HFFc6 (cell line): ENCODE measurements around the gene SPACA1. TPM values are rescaled to one million over a fixed set of nuclear protein-coding genes. Genes with fewer than 3 reads are reported as not detected.

Experiments
- DNase-seq: peaks from one replicate; pipeline ENCODE4 v3.0.0-alpha.2; 2018
- H3K27ac Mint-ChIP-seq: 2 replicates; pipeline ENCODE4 v1.8.0; 2020; ENCODE audit warnings: mild to moderate bottlenecking, mixed read lengths
- H3K27me3 Mint-ChIP-seq: 2 replicates; pipeline ENCODE4 v1.8.0; 2021; ENCODE audit warnings: mild to moderate bottlenecking, moderate library complexity, mixed read lengths; ENCODE audit not compliant: insufficient read depth
- H3K36me3 Mint-ChIP-seq: 2 replicates; pipeline ENCODE4 v1.8.0; 2021; ENCODE audit warnings: low read depth, mixed read lengths
- H3K4me1 Mint-ChIP-seq: 2 replicates; pipeline ENCODE4 v1.8.0; 2020; ENCODE audit warnings: low read depth, mixed read lengths
- H3K4me3 Mint-ChIP-seq: 2 replicates; pipeline ENCODE4 v1.8.0; 2020; ENCODE audit warnings: mild to moderate bottlenecking, moderate library complexity, mixed read lengths
- H3K9me3 Mint-ChIP-seq: 2 replicates; pipeline ENCODE4 v1.8.0; 2020; ENCODE audit warnings: mild to moderate bottlenecking, mixed read lengths
- total RNA-seq, 6 experiments: library from RNA; stranded (reverse); fragmentation: NEBNext Ultra II Directional; extraction: Animal tissue kit (Norgen Biotek cat#: 25700); gene quantifications; 2 replicates in 1 of 6; 3 replicates in 5 of 6; pipeline ENCODE4 v1.2.3, GENCODE V29; 2021
- TF ChIP-seq, protein P1 (sequence below): fragments of 200-600 bp; sonication (generic); IDR thresholded peaks from 2 replicates; pipeline ENCODE4 v1.5.0; 2021; ENCODE audit warnings: antibody characterized with exemption, mild to moderate bottlenecking

SPACA1 gene
- total RNA-seq, 6 experiments from 2014 or later, result not detected

DNA sequence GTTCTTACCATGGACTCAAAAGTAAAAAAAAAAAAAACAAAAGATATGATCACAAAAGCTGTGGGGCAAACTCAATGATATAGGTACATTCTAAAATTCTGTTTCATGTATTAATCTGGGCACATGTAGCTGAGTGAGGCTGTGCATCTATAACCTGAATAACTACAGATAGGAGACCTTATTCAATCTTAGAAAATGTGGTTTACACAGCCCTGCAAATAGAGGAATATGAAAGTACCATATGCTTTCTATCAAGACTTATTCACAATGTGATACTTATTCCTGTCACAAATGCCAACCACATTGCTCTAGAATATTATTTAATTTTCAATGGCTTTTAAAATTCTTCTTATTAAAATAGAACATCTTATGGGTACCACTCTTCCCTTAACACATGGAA, 3.1 kb upstream of the SPACA1 start:
- Mint-ChIP-seq H3K4me3 (no peak overlapping the region), H3K27me3 (peaks cover 4% of the 10 kb centered on the region), H3K27ac (no peak overlapping the region), H3K36me3 (no peaks in the 10 kb centered on the region), H3K9me3 (peaks cover 9% of the 10 kb centered on the region; the same call in 1 of the 2 replicates), H3K4me1 (no peaks in the 10 kb centered on the region)
- TF ChIP-seq, protein P1, sequence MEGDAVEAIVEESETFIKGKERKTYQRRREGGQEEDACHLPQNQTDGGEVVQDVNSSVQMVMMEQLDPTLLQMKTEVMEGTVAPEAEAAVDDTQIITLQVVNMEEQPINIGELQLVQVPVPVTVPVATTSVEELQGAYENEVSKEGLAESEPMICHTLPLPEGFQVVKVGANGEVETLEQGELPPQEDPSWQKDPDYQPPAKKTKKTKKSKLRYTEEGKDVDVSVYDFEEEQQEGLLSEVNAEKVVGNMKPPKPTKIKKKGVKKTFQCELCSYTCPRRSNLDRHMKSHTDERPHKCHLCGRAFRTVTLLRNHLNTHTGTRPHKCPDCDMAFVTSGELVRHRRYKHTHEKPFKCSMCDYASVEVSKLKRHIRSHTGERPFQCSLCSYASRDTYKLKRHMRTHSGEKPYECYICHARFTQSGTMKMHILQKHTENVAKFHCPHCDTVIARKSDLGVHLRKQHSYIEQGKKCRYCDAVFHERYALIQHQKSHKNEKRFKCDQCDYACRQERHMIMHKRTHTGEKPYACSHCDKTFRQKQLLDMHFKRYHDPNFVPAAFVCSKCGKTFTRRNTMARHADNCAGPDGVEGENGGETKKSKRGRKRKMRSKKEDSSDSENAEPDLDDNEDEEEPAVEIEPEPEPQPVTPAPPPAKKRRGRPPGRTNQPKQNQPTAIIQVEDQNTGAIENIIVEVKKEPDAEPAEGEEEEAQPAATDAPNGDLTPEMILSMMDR, result no peak
- no peak for DNase-seq

DNA sequence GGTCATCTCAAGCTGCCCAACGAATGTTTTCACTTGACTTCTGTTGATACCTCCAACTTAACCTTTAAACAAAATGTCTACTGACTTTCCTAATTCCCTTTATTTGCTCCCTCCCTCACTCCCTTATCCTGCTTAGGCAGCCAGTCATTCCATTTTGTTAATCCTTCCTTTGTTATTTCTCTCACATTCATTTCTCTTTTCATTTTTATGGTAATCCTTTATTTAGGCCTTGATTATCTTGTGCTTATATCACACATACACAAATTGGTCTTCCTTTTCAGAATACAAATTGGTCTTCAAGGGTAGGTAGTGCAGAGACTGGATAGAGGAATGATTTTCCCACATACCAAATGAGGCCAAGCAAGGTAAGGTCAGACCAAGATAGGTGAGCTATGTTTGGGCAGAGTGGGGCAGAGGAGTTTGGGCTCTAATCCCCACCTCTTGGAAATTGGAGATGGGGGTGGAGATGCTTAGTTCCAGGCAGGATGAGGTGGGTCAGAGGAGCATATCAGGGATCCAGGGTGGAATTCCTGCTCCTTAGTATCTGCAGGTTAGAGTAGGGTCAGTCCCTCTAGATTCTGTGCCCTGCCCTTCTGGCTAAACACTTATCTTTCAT, 2.0 kb upstream of the SPACA1 start:
- H3K36me3 Mint-ChIP-seq, result no peaks in the 10 kb centered on the region
- DNase-seq, result no peak
- peaks cover 4% of the 10 kb centered on the region for H3K27me3 Mint-ChIP-seq
- no peak overlapping the region for H3K27ac Mint-ChIP-seq
- no peak overlapping the region for H3K4me3 Mint-ChIP-seq
- no peaks in the 10 kb centered on the region for H3K4me1 Mint-ChIP-seq
- H3K9me3 Mint-ChIP-seq, result peaks cover 9% of the 10 kb centered on the region; the same call in 1 of the 2 replicates
- TF ChIP-seq, protein P1, result no peak

DNA sequence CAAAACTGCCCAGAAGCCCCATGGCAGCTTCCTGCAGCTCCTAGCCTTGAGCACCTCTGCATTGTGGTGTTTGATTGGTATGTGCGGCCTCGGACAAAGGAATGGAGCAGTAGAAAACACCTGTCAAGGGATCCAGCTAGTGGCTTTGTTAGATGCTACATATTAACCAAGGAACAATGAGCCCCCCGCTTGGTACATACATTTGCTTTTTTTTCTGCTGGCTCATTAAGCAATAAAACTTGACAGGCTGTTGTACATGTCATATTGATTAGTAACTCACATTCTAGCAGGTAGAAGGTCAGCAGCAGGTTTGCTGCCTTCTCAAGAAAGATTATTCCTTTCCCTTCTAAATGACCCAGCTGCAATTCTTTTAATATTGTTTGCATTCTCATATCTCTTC, 937 bp downstream of the SPACA1 start:
- peaks cover 9% of the 10 kb centered on the region; the same call in 1 of the 2 replicates for H3K9me3 Mint-ChIP-seq
- no peak overlapping the region for H3K4me3 Mint-ChIP-seq
- H3K27me3 Mint-ChIP-seq, result peaks cover 4% of the 10 kb centered on the region
- no peaks in the 10 kb centered on the region for H3K36me3 Mint-ChIP-seq
- TF ChIP-seq, protein P1, result no peak
- DNase-seq, result no peak
- H3K4me1 Mint-ChIP-seq, result no peaks in the 10 kb centered on the region
- H3K27ac Mint-ChIP-seq, result no peak overlapping the region

DNA sequence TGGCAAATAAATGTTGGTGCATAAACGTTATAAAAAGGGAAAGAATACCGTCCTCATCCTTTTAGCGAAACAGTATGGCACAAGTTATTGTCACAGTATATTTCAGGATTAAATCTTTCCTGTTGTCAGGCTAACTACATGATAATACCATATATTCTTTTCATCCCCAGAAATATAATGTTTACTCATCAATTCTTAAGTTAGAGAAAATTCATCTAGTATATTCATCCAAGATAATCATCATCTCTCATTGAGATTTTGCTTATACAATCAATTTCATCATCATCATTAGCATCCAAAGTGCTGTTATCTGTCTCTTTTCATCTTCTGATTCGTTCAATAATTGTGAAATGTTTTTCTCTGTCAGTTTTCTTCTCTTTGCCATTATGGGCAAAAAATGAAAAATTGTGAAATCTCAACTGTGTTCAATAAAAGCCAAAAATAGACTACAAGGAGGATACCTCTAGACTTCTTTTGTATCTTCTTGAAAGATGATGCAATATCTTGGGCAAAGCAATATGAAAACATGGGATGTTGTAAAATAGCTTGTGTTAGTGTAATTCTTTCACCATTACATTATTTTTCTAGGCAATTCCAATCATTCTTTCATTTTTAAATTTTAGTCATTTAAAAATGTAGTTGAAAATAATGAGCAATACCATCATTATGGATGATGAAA, 2.6 kb downstream of the SPACA1 start:
- Mint-ChIP-seq H3K27ac (no peak overlapping the region), H3K4me3 (no peak overlapping the region), H3K9me3 (peaks cover 9% of the 10 kb centered on the region; the same call in 1 of the 2 replicates), H3K27me3 (peaks cover 4% of the 10 kb centered on the region), H3K36me3 (no peaks in the 10 kb centered on the region), H3K4me1 (no peaks in the 10 kb centered on the region)
- TF ChIP-seq, protein P1, result no peak
- no peak for DNase-seq

DNA sequence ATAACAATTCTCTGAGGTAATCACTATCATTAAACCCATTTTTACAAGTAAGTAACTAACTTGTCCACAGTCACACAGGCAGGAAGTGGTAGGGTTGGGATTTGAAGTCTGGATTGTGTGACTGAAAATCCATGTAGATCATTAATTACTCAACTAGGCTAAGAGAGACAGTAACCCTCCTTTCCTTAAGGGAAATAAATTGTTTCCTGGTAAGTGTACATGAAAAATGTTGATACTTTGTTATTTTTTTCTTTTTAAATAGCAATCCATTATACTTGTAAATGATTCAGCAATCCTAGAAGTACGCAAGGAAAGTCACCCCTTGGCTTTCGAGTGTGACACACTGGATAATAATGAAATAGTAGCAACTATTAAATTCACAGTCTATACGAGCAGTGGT, 11.6 kb downstream of the SPACA1 start:
- H3K27me3 Mint-ChIP-seq, result no peaks in the 10 kb centered on the region; the same call in 1 of the 2 replicates
- DNase-seq, result peak; percentile 2
- H3K36me3 Mint-ChIP-seq, result no peaks in the 10 kb centered on the region
- H3K4me3 Mint-ChIP-seq, result no peak overlapping the region
- no peak overlapping the region for H3K27ac Mint-ChIP-seq
- H3K9me3 Mint-ChIP-seq, result no peaks in the 10 kb centered on the region
- H3K4me1 Mint-ChIP-seq, result no peaks in the 10 kb centered on the region
- TF ChIP-seq, protein P1, result no peak
